Stimulated activated naive B cell treated with anti-CD40 and anti-IgM and Interleukin-4, amounts not matched to agents 10 μg/mL and 1 μg/mL and 100 μg/mL, for 72 hours (primary cell): ENCODE results near the gene TTC7B.
"Not testable (repeated sequence)": the region's sequence is repeated elsewhere in the genome, so short reads cannot be mapped to it uniquely, and the experiment has no call there.

Experiments
- ATAC-seq, 2 donors: fragments of 150-1000 bp; cut with Tn5 transposase; replicated peaks; 2 replicates each; pipeline ENCODE4 v1.10.0; 2021; ENCODE audit warnings: moderate library complexity in 1 of 2
- DNase-seq: peaks from one replicate; pipeline ENCODE4 v3.0.0; 2021
- H3K27ac Mint-ChIP-seq: one replicate; pipeline ENCODE4 v1.8.0; 2022; ENCODE audit warnings: mild to moderate bottlenecking, mixed read lengths
- H3K27me3 Mint-ChIP-seq, 2 donors: one replicate each; pipeline ENCODE4 v1.8.0; 2022; ENCODE audit warnings: mixed read lengths in 2 of 2
- H3K36me3 Mint-ChIP-seq, 2 donors: one replicate each; pipeline ENCODE4 v1.8.0; 2022; ENCODE audit warnings: mixed read lengths in 2 of 2, mild to moderate bottlenecking in 1 of 2
- H3K4me1 Mint-ChIP-seq, 2 donors: one replicate each; pipeline ENCODE4 v1.8.0; 2022; ENCODE audit warnings: mixed read lengths in 2 of 2, mild to moderate bottlenecking in 1 of 2
- H3K4me3 Mint-ChIP-seq, 2 donors: one replicate each; pipeline ENCODE4 v1.8.0; 2022; ENCODE audit warnings: mild to moderate bottlenecking in 2 of 2, mixed read lengths in 2 of 2, moderate library complexity in 1 of 2
- H3K9me3 Mint-ChIP-seq, 2 donors: one replicate each; pipeline ENCODE4 v1.8.0; 2022; ENCODE audit warnings: mixed read lengths in 2 of 2, mild to moderate bottlenecking in 1 of 2

Gene TTC7B

GRCh38 chr14:90839889-90840266 is 23.6 kb upstream of the TTC7B start:
- no peak overlapping the region for H3K27ac Mint-ChIP-seq
- peaks cover 7 to 13% of the 10 kb centered on the region in 2 donors for H3K4me1 Mint-ChIP-seq
- H3K4me3 Mint-ChIP-seq, result no peak overlapping the region
- ATAC-seq (no peak), DNase-seq (no peak)
- H3K27me3 Mint-ChIP-seq, result peaks cover 7 to 15% of the 10 kb centered on the region in 2 donors
- no peaks in the 10 kb centered on the region for H3K9me3 Mint-ChIP-seq
- no peaks in the 10 kb centered on the region for H3K36me3 Mint-ChIP-seq

GRCh38 chr14:90839024-90839888 is 23.0 kb upstream of the TTC7B start:
- no peak for ATAC-seq
- peaks cover 7 to 13% of the 10 kb centered on the region in 2 donors for H3K4me1 Mint-ChIP-seq
- no peak overlapping the region for H3K27ac Mint-ChIP-seq
- DNase-seq, result no peak
- peaks cover 7 to 15% of the 10 kb centered on the region in 2 donors for H3K27me3 Mint-ChIP-seq
- H3K4me3 Mint-ChIP-seq, result no peak overlapping the region
- no peaks in the 10 kb centered on the region for H3K36me3 Mint-ChIP-seq
- no peaks in the 10 kb centered on the region for H3K9me3 Mint-ChIP-seq

- H3K36me3 Mint-ChIP-seq, H3K9me3 Mint-ChIP-seq, DNase-seq, ATAC-seq, H3K4me3 Mint-ChIP-seq, H3K27ac Mint-ChIP-seq: not testable (repeated sequence)
- peaks cover 7 to 13% of the 10 kb centered on the region in 2 donors for H3K4me1 Mint-ChIP-seq
- H3K27me3 Mint-ChIP-seq, result peaks cover 7 to 15% of the 10 kb centered on the region in 2 donors
Observed at GRCh38 chr14:90838531-90838930, 22.3 kb upstream of the TTC7B start.

GRCh38 chr14:90837355-90837754 is 21.1 kb upstream of the TTC7B start:
- peaks cover 7 to 15% of the 10 kb centered on the region in 2 donors for H3K27me3 Mint-ChIP-seq
- no peak overlapping the region for H3K27ac Mint-ChIP-seq
- ATAC-seq (no peak), DNase-seq (no peak)
- H3K4me3 Mint-ChIP-seq, result no peak overlapping the region
- H3K4me1 Mint-ChIP-seq, result peaks cover 7 to 13% of the 10 kb centered on the region in 2 donors
- H3K9me3 Mint-ChIP-seq, result peaks cover 0 to 4% of the 10 kb centered on the region in 2 donors
- H3K36me3 Mint-ChIP-seq, result no peaks in the 10 kb centered on the region

- peak overlapping the region; percentile 25 for H3K27ac Mint-ChIP-seq
- DNase-seq (no peak), ATAC-seq (no peak)
- H3K4me1 Mint-ChIP-seq, result peaks cover 7 to 13% of the 10 kb centered on the region in 2 donors
- H3K9me3 Mint-ChIP-seq, result peaks cover 0 to 4% of the 10 kb centered on the region in 2 donors
- H3K36me3 Mint-ChIP-seq, result no peaks in the 10 kb centered on the region
- peaks cover 7 to 15% of the 10 kb centered on the region in 2 donors for H3K27me3 Mint-ChIP-seq
- no peak overlapping the region for H3K4me3 Mint-ChIP-seq
Observed at GRCh38 chr14:90836692-90837063, 20.4 kb upstream of the TTC7B start.

- no peak for DNase-seq
- Mint-ChIP-seq H3K4me1 (peaks cover 17 to 28% of the 10 kb centered on the region in 2 donors), H3K9me3 (peaks cover 0 to 4% of the 10 kb centered on the region in 2 donors), H3K4me3 (no peak overlapping the region), H3K27ac (no peak overlapping the region), H3K36me3 (no peaks in the 10 kb centered on the region), H3K27me3 (peaks cover 7 to 15% of the 10 kb centered on the region in 2 donors)
- no peak for ATAC-seq
Observed at GRCh38 chr14:90831821-90832220, 15.6 kb upstream of the TTC7B start.

- ATAC-seq (no peak), DNase-seq (no peak)
- H3K36me3 Mint-ChIP-seq, result no peaks in the 10 kb centered on the region
- H3K9me3 Mint-ChIP-seq, result peaks cover 0 to 4% of the 10 kb centered on the region in 2 donors
- H3K4me1 Mint-ChIP-seq, result peaks cover 13 to 21% of the 10 kb centered on the region in 2 donors
- peaks cover 3 to 8% of the 10 kb centered on the region in 2 donors for H3K27me3 Mint-ChIP-seq
- H3K4me3 Mint-ChIP-seq, result no peak overlapping the region
- no peak overlapping the region for H3K27ac Mint-ChIP-seq
Observed at GRCh38 chr14:90830931-90831701, 14.9 kb upstream of the TTC7B start.

- DNase-seq (no peak), ATAC-seq (no peak)
- H3K27me3 Mint-ChIP-seq, result no peaks in the 10 kb centered on the region
- no peaks in the 10 kb centered on the region for H3K36me3 Mint-ChIP-seq
- peaks cover 10 to 16% of the 10 kb centered on the region in 2 donors for H3K4me1 Mint-ChIP-seq
- no peak overlapping the region for H3K4me3 Mint-ChIP-seq
- peaks cover 2 to 4% of the 10 kb centered on the region in 2 donors for H3K9me3 Mint-ChIP-seq
- no peak overlapping the region for H3K27ac Mint-ChIP-seq
Observed at GRCh38 chr14:90829677-90830076, 13.4 kb upstream of the TTC7B start.

- H3K36me3 Mint-ChIP-seq, result peaks cover 0 to 4% of the 10 kb centered on the region in 2 donors
- H3K4me1 Mint-ChIP-seq, result peaks cover 10 to 16% of the 10 kb centered on the region in 2 donors
- peak overlapping the region; percentile 67 for H3K27ac Mint-ChIP-seq
- ATAC-seq, result peak; percentile 35 to 44
- H3K4me3 Mint-ChIP-seq, result peak overlapping the region; percentile 73 to 79
- H3K27me3 Mint-ChIP-seq, result no peaks in the 10 kb centered on the region
- no peak for DNase-seq
- peaks cover 5 to 6% of the 10 kb centered on the region in 2 donors for H3K9me3 Mint-ChIP-seq
Observed at GRCh38 chr14:90828642-90829487, 12.6 kb upstream of the TTC7B start.

GRCh38 chr14:90827919-90828610 is 11.8 kb upstream of the TTC7B start:
- DNase-seq, result peak; percentile 89
- peak overlapping the region; percentile 73 to 79 for H3K4me3 Mint-ChIP-seq
- peaks cover 6 to 8% of the 10 kb centered on the region in 2 donors for H3K9me3 Mint-ChIP-seq

GRCh38 chr14:90823542-90823941 is 7.3 kb upstream of the TTC7B start:
- not testable (repeated sequence) for ATAC-seq, H3K36me3 Mint-ChIP-seq, DNase-seq, H3K9me3 Mint-ChIP-seq, H3K4me3 Mint-ChIP-seq, H3K27me3 Mint-ChIP-seq, H3K27ac Mint-ChIP-seq
- peaks cover 7 to 19% of the 10 kb centered on the region in 2 donors for H3K4me1 Mint-ChIP-seq

More at GRCh38 chr14:90827919-90828610, 11.8 kb upstream of the TTC7B start:
- peaks cover 10 to 16% of the 10 kb centered on the region in 2 donors for H3K4me1 Mint-ChIP-seq
- peak overlapping the region; percentile 67 for H3K27ac Mint-ChIP-seq
- peak; percentile 99 for ATAC-seq
- no peaks in the 10 kb centered on the region for H3K27me3 Mint-ChIP-seq
- H3K36me3 Mint-ChIP-seq, result peaks cover 0 to 4% of the 10 kb centered on the region in 2 donors

GRCh38 chr14:90820958-90821357 is 4.7 kb upstream of the TTC7B start:
- DNase-seq, result peak; percentile 44
- Mint-ChIP-seq H3K27me3 (peaks cover 7 to 17% of the 10 kb centered on the region in 2 donors), H3K9me3 (peaks cover 6 to 9% of the 10 kb centered on the region in 2 donors)

GRCh38 chr14:90819734-90820393 is 3.6 kb upstream of the TTC7B start:
- DNase-seq, result no peak
- Mint-ChIP-seq H3K4me3 (no peak overlapping the region), H3K4me1 (peaks cover 7 to 17% of the 10 kb centered on the region in 2 donors), H3K9me3 (peaks cover 6 to 8% of the 10 kb centered on the region in 2 donors), H3K27me3 (peaks cover 13 to 24% of the 10 kb centered on the region in 2 donors), H3K27ac (no peak overlapping the region), H3K36me3 (peaks cover 1 to 6% of the 10 kb centered on the region in 2 donors)
- no peak for ATAC-seq

More at GRCh38 chr14:90820958-90821357, 4.7 kb upstream of the TTC7B start:
- Mint-ChIP-seq H3K36me3 (peaks cover 1 to 6% of the 10 kb centered on the region in 2 donors), H3K4me3 (no peak overlapping the region), H3K4me1 (peaks cover 4 to 11% of the 10 kb centered on the region in 2 donors), H3K27ac (no peak overlapping the region)
- ATAC-seq, result peak; percentile 89 to 92
